GM08714 (cell line): ENCODE measurements around the gene ENO1.

Source experiments
- H3K4me3 ChIP-seq: fragments of 200-500 bp; sonication (Bioruptor generic); 2 replicates; pipeline ENCODE4 v1.5.1; 2014; ENCODE audit warnings: mild to moderate bottlenecking, low read length, inconsistent platforms
- ZNF274 ChIP-seq: IDR thresholded peaks from 2 replicates; pipeline ENCODE4 v1.6.1; 2012; ENCODE audit warnings: mild to moderate bottlenecking, low read depth, low read length

ENO1 gene

DNA sequence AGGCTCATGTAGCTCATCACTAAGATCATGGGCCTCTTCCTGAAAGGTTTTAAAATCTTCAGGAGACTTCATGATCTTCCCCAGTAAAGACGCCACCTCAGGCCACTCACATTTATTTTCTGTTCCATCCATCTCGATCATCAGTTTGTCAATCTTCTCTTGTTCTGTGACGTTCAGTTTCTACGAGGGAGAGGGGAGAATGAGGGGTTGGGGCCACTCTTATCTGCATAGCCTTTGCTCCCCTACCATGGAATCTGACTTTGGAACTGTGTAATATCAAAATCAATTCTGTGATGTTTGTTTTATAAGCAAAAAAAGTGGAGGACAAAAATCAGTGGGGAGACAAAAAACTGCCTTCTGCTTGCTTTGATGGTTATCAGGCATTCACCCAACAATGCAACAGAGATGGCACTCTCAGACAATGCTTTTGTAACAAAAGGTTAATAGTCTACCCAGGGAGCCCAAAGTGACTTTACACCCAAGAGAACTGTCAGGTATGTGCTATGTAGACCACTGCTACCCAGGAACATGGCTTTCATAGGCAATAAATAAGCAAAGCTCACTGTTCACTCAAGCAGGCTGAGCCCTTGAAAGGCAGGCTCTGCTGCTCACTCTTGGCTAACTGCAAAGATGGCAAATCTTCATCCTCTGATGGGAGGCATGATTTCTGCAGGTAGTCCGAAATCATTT lies 10.5 kb downstream of the ENO1 start:
- no peak for TF ChIP-seq ZNF274

DNA sequence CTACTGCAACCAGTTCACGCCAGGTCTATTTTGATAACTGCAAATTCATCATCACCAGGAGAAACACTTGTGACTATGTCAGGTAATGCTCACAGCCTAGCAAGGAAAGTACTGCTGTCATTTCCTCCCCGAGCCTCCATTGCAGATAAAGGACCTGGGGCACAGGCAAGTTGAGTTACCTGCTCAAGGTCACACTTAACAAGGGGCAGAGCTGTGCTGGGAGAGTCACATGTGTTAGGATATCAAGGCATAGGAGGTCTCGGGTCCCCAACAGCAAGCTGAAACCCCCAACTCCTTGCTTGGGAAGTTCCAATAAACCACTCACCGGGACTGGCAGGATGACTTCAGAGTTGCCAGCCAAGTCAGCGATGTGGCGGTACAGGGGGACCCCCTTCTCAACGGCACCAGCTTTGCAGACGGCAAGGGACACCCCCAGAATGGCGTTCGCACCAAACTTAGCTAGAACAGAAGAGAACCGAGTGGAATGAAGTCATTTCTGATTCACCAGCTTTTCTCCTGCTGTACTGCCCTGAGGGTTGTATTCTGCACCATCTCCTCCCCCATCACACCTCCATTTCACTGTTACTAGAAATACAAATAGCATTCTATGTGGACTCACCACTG lies 11.6 kb downstream of the ENO1 start:
- H3K4me3 ChIP-seq, result no peak overlapping the region
- no peak for TF ChIP-seq ZNF274

More for the DNA sequence above, 10.5 kb downstream of the ENO1 start:
- no peak overlapping the region for H3K4me3 ChIP-seq

DNA sequence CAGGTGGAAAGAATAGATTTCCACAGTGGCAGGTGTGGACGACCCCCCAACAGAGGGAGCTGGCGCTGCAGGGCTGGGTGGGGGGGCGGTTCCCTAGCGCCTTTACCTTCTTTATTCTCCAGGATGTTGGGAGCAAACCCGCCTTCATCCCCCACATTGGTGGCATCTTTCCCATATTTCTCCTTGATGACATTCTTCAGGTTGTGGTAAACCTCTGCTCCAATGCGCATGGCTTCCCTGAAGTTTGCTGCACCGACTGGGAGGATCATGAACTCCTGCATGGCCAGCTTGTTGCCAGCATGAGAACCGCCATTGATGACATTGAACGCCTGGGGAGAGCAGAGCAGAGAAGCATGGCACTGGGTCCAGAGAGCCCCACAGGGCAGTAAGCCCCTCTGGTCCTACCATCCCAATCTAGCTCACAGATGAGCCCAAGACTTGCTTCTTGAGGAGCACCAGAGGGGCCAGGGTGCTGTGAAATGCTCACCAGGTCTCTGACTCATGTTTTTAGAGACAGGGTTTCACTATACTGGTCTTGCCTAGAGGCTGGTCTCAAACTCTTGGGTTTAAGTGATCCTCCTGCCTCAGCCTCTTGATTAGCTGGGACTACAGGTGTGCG lies 12.2 kb downstream of the ENO1 start:
- no peak overlapping the region for H3K4me3 ChIP-seq
- TF ChIP-seq ZNF274, result no peak

DNA sequence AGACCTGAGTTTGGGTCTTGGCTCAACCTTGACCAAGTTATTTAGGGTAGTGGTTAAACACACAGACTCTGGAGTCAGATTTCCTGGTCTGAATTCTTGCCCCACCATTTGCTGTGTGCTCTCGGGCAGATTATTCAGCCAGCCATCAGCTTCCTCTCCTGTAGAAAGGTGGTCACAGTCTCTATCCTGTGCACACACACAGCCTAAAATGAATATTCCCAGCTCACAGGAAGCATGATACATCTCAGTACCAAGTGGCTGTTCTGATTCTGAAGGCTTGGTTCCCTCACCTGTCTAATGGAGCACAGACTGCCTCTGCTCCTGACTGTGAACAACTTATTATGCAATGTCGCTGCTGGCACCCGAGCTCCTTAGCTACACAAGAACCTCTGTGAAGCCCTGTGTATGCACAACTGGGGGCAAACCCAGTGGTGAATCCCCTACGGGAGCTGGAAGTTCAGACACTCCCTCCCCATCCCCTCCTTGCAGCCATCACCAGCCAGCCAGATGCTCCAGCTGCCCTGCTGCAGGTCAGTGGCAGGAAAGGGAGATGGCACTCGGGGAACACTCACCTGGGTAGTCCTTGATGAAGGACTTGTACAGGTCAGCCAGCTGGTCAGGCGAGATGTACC lies 13.7 kb downstream of the ENO1 start:
- no peak overlapping the region for H3K4me3 ChIP-seq
- no peak for TF ChIP-seq ZNF274

DNA sequence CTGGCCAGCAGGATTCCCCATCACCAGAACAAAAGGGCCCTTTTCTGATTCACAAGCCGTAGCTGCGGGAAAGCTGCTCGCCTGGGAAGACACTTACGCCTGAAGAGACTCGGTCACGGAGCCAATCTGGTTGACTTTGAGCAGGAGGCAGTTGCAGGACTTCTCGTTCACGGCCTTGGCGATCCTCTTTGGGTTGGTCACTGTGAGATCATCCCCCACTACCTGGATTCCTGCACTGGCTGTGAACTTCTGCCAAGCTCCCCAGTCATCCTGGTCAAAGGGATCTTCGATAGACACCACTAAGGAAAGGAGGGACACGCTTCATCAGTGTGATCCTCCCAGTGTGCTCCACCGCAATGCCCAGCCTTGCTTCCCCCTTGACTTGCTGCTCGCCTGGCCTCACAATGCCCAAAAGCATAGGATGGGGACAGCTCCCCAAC lies 14.7 kb downstream of the ENO1 start:
- no peak for TF ChIP-seq ZNF274
- no peak overlapping the region for H3K4me3 ChIP-seq

DNA sequence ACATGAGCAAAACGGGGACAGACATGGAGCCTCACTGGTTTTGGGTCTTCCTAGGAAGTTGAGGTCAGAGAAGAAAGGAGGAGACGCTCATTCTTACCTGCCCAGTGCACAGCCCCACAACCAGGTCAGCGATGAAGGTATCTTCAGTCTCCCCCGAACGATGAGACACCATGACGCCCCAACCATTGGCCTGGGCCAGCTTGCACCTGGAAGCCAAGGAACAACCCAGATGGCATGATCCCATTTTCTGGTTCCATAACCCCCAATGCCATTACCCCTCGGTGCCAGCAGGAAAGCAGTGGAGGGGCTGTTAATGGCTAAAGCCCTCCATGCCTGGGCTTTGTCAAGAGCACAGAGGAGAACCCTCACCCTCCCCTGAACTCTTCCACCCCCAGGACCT lies 15.3 kb downstream of the ENO1 start:
- no peak overlapping the region for H3K4me3 ChIP-seq
- TF ChIP-seq ZNF274, result no peak

DNA sequence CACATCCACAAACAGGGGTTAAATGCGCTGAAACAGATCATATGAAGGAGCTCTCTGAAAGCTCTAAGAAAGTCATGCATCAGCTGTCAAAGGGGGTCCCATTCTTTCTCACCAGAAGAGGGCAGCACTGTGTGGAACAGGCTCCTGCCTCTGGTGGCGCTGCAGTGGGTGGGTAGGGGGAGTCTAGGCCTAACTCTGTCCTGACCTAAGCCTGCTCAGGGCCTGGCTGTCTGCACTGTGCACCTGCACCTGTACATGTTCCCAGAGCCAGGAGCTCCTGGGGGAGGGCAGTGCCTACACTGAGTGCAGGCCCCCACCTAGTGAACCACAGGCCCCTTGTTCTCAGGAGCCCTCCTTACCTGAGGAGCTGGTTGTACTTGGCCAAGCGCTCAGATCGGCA lies 16.0 kb downstream of the ENO1 start:
- no peak for TF ChIP-seq ZNF274
- no peak overlapping the region for H3K4me3 ChIP-seq

DNA sequence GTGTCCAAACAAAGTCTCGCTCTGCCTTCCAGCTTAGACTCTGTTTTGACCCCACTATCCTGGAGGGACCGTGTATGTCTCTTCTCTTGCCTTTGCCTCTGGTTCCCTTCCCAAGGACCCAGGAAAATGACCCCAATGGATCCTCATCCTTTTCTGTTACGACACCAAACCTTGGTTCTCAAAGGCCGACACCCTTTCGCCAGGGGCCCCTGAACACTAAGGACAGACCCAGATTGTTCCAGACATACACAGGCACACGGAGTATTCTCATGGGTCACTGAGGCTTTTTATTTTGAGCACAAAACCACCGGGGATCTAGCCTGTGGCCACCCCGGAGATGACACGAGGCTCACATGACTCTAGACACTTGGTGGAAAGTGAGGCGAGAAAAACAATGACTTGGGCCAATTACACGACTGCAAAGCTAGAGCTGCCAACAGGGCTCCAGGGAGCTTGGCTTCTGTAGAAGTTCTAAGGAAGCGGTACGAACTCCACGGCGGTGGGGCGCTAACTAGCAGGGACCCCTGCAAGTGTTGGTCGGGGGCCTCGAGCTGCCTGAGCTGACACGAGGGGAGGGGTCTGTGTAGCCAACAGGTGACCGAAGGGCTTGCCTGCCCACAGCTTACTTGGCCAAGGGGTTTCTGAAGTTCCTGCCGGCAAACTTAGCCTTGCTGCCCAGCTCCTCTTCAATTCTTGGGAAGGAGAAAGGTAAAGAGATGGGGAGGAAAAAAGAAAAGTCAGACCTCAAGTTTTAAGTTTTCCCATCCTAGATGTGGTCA lies 17.6 kb downstream of the ENO1 start:
- no peak for TF ChIP-seq ZNF274
- no peak overlapping the region for H3K4me3 ChIP-seq

DNA sequence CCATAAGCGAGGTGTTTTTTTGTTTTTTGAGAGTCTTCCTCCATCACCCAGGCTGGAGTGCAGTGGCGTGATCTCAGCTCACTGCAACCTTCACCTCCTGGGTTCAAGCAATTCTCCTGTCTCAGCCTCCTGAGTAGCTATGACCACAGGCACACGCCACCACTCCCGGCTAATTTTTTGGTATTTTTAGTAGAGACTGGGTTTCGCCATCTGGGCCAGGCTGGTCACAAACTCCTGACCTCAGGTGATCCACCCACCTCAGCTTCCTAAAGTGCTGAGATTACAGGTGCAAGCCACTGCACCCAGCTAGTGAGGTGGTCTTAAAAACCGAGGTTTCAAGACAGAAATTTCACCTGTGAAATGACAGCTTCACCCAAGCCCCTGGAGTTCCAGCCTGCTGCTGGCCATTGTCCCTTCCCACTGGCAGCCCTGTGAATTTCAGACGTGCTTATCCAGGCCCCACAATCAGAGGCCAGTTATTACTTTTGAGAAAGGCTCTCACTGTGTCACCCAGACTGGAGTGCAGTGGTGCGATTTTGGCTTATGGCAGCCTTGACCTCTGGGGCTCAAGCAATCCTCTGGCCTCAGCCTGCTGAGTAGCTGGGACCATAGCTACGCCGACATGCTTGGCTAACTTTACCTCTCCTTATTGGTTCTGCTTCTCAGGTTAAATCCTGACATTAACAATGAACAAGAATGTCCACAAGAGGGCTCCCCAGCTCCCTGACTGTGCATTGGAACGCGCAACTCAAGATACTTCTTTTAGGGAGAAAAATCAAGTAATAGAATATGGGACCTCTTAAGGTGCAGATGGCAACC lies 19.4 kb downstream of the ENO1 start:
- no peak overlapping the region for H3K4me3 ChIP-seq
- TF ChIP-seq ZNF274, result no peak

DNA sequence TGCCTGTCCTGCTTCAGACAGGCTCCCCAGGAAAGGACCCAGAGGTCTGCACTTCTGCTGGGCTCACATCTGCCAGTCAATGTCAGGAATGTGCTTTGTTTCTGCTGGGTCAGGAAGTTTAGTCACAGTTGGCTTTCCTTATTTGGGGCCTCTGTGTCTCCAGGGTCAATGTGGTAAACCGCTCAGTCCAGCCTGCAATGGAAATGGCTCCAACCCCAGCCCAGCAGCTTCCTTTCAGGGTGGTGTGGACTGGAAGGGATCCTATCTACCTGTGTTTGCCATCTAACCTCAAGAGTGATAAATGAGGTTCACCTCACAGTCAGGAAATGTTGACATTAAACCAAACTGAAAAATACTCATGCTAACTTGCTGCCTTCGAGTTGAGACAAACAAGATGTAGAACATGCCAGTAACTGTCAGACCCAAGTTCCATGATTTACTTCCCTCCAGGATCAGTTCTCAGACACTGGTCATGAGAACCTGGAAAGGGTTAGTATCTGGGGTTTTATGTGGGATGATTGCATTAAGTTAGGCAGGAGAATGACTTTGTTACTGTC lies 20.3 kb downstream of the ENO1 start:
- no peak overlapping the region for H3K4me3 ChIP-seq
- TF ChIP-seq ZNF274, result no peak

DNA sequence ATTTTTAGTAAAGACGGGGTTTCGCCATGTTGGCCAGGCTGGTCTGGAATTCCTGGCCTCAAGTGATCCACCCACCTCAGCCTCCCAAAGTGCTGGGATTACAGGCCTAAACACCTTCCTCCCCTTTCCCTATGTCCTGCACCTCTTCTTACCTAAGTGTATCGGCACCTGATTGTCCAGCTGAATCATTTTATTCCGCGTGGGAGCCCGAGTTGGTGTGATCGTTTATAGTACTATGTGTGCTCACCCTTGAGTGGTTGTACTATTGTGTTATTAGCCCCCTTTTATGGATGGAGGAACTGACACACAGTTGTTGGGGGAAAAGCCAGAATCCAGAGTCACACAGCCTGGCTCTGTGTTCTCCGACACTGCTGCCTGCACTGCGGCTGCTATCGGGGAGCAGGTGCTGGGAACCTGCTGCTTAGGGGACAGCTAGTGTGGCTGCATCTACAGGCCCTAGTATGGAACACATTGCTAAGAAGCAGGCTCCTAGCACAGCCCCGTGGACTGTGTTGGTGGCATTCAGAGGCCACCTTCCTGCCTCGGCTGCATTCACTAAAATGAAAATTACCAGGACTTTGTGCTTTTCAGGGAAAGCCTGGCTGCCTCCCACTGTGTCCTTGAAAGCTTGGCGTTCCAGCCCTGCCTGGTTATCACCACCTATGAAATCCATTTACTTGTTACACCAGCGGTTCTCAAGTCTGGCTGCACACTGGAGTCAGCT lies 21.6 kb downstream of the ENO1 start:
- H3K4me3 ChIP-seq, result no peak overlapping the region
- no peak for TF ChIP-seq ZNF274

DNA sequence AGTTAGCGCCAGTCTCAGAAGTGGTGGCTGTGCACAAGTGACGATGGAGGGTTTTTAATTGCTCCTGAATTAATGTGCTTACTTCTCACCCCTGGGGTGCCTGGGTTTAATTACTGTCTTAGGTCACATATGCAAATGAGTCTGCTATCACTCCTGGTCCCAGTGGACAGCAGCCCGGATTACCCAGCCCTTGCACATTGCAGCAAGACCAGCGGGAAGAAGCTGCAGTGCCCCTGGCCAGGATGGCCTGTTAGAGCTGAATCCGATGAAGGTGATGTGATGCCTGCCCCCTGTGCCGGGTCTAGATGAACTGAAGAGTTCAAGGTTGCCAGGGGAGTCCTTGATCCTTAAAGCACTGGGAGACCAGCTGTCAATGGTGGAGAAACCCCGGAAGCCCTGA lies 24.2 kb downstream of the ENO1 start:
- no peak overlapping the region for H3K4me3 ChIP-seq
- TF ChIP-seq ZNF274, result no peak
